ENCODE measurements around the gene PCSK4.
A peak's percentile ranks its signal among the peaks of the same experiment; 100 is the strongest.
"Not testable (repeated sequence)": the region's sequence is repeated elsewhere in the genome, so short reads cannot be mapped to it uniquely, and the experiment has no call there.

The PCSK4 gene

GRCh38 chr19:1490311-1491113, at the start of gene PCSK4:
Gene PCSK4, minus strand, starts transcription at chr19:1490350. Its CDS starts 4 bp downstream, at chr19:1490346.
- peak; percentile 98 for DNase-seq

GRCh38 chr19:1539749-1540148, 49.6 kb upstream of the PCSK4 start:
- DNase-seq, result not testable (repeated sequence)

GRCh38 chr19:1538978-1539377, 48.8 kb upstream of the PCSK4 start:
- no peak for DNase-seq

- not testable (repeated sequence) for DNase-seq
Measured at GRCh38 chr19:1535699-1536098, 45.5 kb upstream of the PCSK4 start.

- DNase-seq, result no peak
Measured at GRCh38 chr19:1534972-1535371, 44.8 kb upstream of the PCSK4 start.

GRCh38 chr19:1533510-1534150, 43.5 kb upstream of the PCSK4 start:
- DNase-seq, result no peak

GRCh38 chr19:1532003-1532402, 41.9 kb upstream of the PCSK4 start:
- no peak for DNase-seq

- DNase-seq, result no peak
Measured at GRCh38 chr19:1531587-1531986, 41.4 kb upstream of the PCSK4 start.

- DNase-seq, result not testable (repeated sequence)
Measured at GRCh38 chr19:1530856-1531255, 40.7 kb upstream of the PCSK4 start.

- DNase-seq, result no peak
Measured at GRCh38 chr19:1529430-1529816, 39.3 kb upstream of the PCSK4 start.

- DNase-seq, result no peak
Measured at GRCh38 chr19:1528596-1529429, 38.7 kb upstream of the PCSK4 start.

GRCh38 chr19:1527650-1528309, 37.6 kb upstream of the PCSK4 start:
- DNase-seq, result no peak

- DNase-seq, result no peak
Measured at GRCh38 chr19:1526979-1527649, 37.0 kb upstream of the PCSK4 start.

GRCh38 chr19:1526066-1526778, 36.1 kb upstream of the PCSK4 start:
- DNase-seq, result no peak

- no peak for DNase-seq
Measured at GRCh38 chr19:1525343-1525742, 35.2 kb upstream of the PCSK4 start.

- no peak for DNase-seq
Measured at GRCh38 chr19:1524972-1525325, 34.8 kb upstream of the PCSK4 start.

- no peak for DNase-seq
Measured at GRCh38 chr19:1524287-1524971, 34.3 kb upstream of the PCSK4 start.

GRCh38 chr19:1523412-1524286, 33.5 kb upstream of the PCSK4 start, which contains the start of gene PLK5:
Gene PLK5, plus strand, starts transcription at chr19:1524077. Its CDS starts 2,920 bp downstream, at chr19:1526997.
- no peak for DNase-seq

GRCh38 chr19:1522838-1523237, 32.7 kb upstream of the PCSK4 start:
- DNase-seq, result no peak

- no peak for DNase-seq
Measured at GRCh38 chr19:1522061-1522460, 31.9 kb upstream of the PCSK4 start.
